ENCODE data around the gene CLMP.
A peak's percentile ranks its signal among the peaks of the same experiment; 100 is the strongest.

Gene CLMP, protein sequence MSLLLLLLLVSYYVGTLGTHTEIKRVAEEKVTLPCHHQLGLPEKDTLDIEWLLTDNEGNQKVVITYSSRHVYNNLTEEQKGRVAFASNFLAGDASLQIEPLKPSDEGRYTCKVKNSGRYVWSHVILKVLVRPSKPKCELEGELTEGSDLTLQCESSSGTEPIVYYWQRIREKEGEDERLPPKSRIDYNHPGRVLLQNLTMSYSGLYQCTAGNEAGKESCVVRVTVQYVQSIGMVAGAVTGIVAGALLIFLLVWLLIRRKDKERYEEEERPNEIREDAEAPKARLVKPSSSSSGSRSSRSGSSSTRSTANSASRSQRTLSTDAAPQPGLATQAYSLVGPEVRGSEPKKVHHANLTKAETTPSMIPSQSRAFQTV

GRCh38 chr11:123195188-123196059 is at the start of gene CLMP:
Gene CLMP, minus strand, starts transcription at chr11:123195248. Its CDS starts 308 bp downstream, at chr11:123194940.
- DNase-seq (ENCODE audit: low read depth in 2 of 2, low spot score in 1 of 2), result no peak

GRCh38 chr11:123241874-123242543 is 47.0 kb upstream of the CLMP start:
- DNase-seq (ENCODE audit: low read depth in 2 of 2, low spot score in 1 of 2), result no peak

DNA sequence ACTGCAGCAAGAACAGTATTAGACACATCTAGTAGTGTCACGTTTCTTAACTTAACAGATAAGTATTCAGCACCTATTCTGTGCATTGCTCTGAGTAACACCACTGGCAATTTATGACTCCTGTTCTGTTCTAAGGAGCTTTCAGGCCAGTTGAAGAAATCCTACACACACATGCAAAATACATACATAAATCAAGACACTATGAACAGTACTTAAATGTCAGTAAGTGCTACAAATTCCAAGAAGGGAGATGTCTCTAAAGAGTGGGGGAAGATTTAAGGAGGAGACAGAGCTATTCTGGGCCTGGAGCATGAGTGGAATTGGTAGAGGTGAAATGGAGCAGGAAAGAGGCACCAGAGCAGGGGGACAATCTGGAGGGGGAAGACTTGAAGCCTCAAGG is 46.2 kb upstream of the CLMP start:
- no peak for DNase-seq (ENCODE audit: low read depth in 2 of 2, low spot score in 1 of 2)

DNA sequence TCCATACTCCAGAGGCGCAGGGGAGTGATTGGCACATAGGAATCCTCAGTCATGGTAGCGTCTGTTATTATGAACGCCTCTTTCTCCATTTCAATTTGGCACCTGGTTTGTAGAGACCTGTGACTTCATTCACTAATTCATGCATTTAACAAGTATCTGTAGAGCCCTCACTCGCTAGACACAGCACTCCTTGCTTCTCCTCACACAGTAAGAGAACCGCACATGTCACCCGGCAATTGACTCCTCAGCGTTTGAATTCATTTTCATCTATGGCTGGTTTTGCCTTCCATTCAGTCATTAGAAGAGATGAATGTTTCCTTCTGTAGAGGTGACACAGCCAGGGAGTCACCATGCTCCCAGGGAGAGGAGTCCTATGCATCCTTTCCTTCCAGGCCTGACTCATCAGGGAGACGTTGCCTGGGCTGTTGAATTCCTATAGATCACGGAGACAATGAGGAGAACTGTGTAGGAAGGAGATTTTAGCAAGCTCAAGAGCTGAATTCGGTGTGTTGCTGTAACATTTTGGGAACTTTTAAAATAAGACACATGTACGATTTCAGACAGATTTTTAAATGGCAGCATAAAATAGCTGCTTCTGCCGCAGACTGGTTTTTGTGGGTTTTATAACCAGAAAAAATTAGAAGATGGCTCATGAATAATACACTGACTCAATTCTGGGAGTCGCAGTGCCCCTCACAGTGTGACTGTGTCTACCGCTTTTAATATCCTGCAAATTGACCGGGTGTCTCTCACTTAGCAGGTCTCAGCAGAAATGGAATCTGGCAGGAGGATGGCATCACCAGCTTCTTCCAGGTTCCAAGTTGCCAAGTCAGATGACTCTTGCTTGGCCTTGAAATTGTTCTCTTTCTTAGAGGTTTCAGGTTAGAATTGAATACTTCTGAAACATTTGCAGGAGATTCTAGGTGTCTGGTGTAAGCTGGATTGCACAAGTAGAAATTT is 44.4 kb upstream of the CLMP start:
- no peak for DNase-seq (ENCODE audit: low read depth in 2 of 2, low spot score in 1 of 2)

GRCh38 chr11:123238297-123238696 is 43.2 kb upstream of the CLMP start:
- no peak for DNase-seq (ENCODE audit: low read depth in 2 of 2, low spot score in 1 of 2)

DNA sequence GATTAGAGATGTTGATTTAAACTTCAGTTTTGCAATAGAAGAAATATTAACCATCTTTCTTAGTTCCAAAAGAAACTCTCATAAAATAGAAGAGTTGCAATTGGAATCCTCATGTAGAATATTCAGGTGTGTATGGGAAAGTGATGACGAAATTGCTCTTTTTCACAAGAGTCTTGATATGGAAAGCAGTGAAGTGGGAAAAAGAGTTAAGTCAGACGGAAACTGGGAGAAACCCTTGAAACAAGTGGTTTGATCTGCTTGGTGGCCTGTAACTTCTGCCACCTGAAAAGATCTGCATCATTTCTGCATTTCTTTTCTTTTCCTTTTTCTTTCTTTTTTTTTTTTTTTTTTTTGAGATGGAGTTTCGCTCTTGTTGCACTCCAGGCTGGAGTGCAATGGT is 41.8 kb upstream of the CLMP start:
- no peak for DNase-seq (ENCODE audit: low read depth in 2 of 2, low spot score in 1 of 2)

DNA sequence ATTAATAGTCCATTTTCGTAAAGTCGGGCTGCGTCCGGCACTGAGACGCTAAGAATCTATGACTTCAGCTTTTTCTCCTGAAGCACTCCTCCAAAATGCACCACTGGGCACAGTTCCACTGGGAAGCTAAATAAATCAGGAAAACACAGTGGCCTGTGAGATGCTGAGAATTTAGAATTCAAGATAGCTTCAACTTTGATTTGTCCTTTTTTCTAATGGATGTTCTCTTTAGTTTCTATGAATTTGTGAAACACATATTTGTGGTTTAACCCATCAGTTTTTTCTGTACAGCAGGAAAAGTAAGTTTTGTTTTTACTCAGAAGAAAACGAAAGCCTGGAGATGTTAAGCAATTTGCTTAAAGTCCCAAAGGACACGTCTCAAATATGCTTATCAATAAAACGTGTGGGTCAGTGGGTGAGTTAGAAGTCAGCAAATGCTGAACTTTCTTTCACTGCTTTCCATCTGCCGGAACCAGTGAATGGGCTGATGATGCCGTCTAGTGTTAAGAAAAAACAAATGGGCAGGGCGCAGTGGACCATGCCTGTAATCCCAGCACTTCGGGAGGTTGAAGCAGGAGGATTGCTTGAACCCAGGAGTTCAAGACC is 40.7 kb upstream of the CLMP start:
- no peak for DNase-seq (ENCODE audit: low read depth in 2 of 2, low spot score in 1 of 2)

DNA sequence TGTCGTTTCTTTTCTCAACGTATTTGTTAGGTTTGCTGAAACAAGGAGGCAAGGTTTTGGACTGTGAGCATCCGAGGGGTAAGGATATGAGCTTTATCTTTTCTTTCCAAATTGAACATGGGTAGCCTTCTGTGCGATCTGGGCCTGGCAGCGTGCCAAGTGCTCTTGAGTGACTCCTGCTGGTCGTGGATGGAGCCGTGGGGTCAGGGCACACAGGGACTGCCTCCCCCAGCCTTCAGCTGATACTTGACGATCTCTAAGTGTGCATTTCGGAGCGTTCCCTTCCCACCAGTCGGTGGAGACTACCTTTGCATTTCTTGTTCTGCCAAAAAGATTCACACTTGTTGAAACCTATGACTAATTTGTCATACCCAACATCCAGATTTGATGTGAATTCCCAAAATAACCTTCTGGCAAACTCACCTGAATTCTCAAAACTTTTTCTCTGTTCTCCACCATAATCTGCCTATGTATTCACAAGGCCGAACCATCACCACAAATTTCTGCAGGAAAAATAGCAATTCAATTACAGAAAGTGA is 40.1 kb upstream of the CLMP start:
- peak in 1 of 2 donors; percentile 17 for DNase-seq (ENCODE audit: low read depth in 2 of 2, low spot score in 1 of 2)

- DNase-seq (ENCODE audit: low read depth in 2 of 2, low spot score in 1 of 2), result no peak
These were observed 38.9 kb upstream of the CLMP start for GRCh38 chr11:123233975-123234334.

GRCh38 chr11:123233280-123233974 is 38.4 kb upstream of the CLMP start:
- DNase-seq (ENCODE audit: low read depth in 2 of 2, low spot score in 1 of 2), result no peak

GRCh38 chr11:123231777-123232176 is 36.7 kb upstream of the CLMP start:
- no peak for DNase-seq (ENCODE audit: low read depth in 2 of 2, low spot score in 1 of 2)

DNA sequence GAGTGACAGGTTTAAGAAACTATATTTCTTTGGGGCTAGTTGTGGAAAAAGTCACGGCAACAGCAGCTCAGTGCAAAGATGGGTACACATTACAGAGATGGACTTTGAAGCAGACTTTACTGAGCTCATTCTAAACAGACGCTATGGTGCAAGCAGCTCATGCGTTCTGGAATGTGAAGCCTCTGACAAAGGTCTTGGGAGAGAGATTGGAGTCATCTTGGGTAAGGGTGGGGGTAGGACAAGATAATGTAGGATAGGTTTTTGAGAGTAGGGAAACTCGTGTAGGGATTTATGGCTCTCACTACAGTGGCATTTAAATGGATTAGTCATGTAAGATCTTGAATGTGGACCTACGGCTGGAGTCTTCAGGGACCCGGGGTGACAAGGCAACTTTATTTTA is 36.2 kb upstream of the CLMP start:
- DNase-seq (ENCODE audit: low read depth in 2 of 2, low spot score in 1 of 2), result no peak

DNA sequence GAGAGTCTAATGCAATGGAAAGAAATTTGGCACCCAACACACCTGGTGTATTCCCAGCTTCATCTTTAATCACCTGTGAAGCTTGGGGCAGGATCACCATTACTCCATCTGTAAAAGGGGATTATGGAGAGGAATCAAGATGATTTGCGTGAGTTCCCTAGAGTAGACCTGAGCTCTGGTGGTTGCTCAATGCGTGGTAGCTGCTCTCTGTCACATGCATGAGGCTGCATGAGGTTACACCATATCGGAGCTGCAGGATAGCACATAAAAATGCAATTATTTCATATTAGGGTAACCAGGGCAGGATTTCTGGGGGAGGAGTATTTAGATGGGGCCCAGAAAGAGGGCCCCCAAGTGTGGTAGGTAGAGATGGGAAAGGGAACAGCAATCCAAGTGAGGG is 35.3 kb upstream of the CLMP start:
- DNase-seq (ENCODE audit: low read depth in 2 of 2, low spot score in 1 of 2), result no peak

DNA sequence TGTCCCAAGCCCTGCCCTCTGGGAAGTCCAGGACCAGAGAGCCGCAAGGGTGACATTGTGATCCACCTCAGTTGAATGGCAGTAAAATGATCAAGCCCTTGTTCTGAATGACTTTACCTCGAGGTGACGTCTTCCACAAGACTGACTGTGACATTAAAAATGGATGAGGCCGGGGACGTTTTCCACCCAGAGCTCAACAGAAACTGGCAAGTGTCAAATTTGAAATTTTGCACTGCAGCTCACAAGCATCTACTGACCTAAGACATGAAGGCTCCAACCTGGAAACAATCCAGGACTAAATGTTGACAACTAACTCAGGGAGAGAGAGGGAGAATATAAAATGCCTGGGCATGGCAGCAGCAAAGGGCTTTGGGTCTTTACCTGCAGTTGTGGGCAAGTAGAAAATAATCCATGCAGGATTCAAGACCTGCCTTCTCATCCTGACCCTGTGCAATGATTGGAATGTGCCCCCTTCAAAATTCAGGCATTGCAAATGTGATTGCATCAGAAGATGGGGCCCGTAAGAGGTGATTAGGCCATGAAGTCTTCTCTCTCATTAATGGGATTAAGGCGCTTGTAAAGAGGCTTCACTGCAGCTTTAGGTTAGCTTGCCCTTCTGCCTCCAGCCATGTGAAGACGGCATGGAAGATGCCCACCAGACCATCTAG is 33.6 kb upstream of the CLMP start:
- no peak for DNase-seq (ENCODE audit: low read depth in 2 of 2, low spot score in 1 of 2)

- no peak for DNase-seq (ENCODE audit: low read depth in 2 of 2, low spot score in 1 of 2)
These were observed 32.9 kb upstream of the CLMP start for GRCh38 chr11:123227763-123228495.

DNA sequence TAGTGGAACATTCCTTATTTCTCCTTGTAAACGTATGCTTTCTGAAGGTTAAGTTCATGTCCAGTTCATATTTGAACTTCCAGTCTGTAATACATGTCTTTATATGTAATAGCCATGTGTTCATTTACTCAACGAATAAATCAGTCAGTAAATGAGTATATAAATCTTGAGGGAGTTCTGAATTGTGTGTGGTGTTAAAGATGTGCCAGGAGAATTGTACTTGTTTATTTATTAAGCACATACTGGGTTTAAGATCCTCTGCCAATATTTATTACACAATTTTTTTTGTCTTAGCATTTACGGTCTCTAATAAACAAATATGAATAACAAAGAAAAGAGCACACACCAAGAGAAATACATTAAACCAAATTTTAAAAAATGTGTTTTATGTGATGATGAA is 26.5 kb upstream of the CLMP start:
- no peak for DNase-seq (ENCODE audit: low read depth in 2 of 2, low spot score in 1 of 2)

GRCh38 chr11:123221096-123221561 is 26.1 kb upstream of the CLMP start:
- no peak for DNase-seq (ENCODE audit: low read depth in 2 of 2, low spot score in 1 of 2)

DNA sequence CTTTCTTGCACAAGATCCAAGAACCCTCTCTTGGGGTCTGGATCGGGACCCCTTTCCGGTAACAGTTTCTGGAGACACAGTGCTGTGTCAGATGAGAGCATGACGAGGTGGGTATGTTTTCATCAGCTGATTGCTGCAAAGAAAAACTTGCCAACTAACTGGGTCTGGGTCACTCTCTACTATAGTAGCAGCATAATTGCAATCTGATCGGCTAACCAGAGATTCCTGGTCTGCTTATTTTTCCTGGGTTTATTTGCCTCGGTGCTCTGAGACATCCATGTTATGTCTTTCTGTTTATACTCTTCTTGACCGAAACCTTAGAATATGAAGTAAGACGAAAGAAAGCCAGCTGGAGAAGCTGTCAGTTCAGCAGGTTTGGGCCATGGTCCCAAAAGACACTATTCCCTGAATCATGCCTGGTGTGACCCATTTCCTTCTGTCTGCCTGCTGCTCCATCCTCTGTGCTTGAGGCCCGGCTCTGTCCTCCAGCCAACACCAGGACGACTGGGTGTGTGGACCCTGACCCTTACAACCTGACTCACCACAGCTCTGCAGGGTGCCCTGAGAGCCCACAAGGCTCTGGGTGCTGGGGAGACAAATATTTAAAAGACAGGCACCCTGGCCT is 24.1 kb upstream of the CLMP start:
- DNase-seq (ENCODE audit: low read depth in 2 of 2, low spot score in 1 of 2), result no peak
